Tibial nerve (tissue), 4 donors: Measurements from ENCODE around the gene FLVCR2. TPM values are rescaled to one million over a fixed set of nuclear protein-coding genes. Genes with fewer than 3 reads are reported as not detected.

Experiments used
- DNase-seq, 2 donors: peaks; one replicate each; pipeline ENCODE4 v3.0.0-alpha.2; 2019; ENCODE audit warnings: low spot score in 2 of 2
- H3K27ac ChIP-seq, 4 donors: fragments of 200-600 bp; sonication (generic) in 3 of 4; one replicate each; pipeline ENCODE4 v1.5.1; 2017 to 2019; ENCODE audit warnings: mild to moderate bottlenecking in 1 of 4
- H3K27me3 ChIP-seq, 2 donors: fragments of 200-600 bp; sonication (generic) in 1 of 2; one replicate each; pipeline versions ENCODE4 v1.5.1 to v1.6.0; 2017 to 2019
- H3K36me3 ChIP-seq, 3 donors: fragments of 200-600 bp; sonication (generic); one replicate each; pipeline ENCODE4 v1.5.1; 2018 to 2019
- H3K4me1 ChIP-seq, 4 donors: fragments of 200-600 bp; sonication (generic) in 3 of 4; one replicate each; pipeline ENCODE4 v1.5.1; 2017 to 2019
- H3K4me3 ChIP-seq, 4 donors: fragments of 200-600 bp; sonication (generic) in 3 of 4; one replicate each; pipeline ENCODE4 v1.5.1; 2017 to 2019; ENCODE audit warnings: mild to moderate bottlenecking in 1 of 4, moderate library complexity in 1 of 4
- H3K9me3 ChIP-seq, 4 donors: fragments of 200-600 bp; sonication (generic) in 3 of 4; one replicate each; pipeline ENCODE4 v1.5.1; 2017 to 2019
- CTCF ChIP-seq, 5 experiments: fragments of 200-600 bp in 3 of 5; fragments of 450-650 bp in 2 of 5; sonication (generic) in 3 of 5; IDR thresholded peaks; one replicate each; pipeline ENCODE4 v1.5.1; 2016 to 2019; ENCODE audit warnings: antibody characterized with exemption in 5 of 5, mild to moderate bottlenecking in 3 of 5, moderate library complexity in 2 of 5
- EP300 ChIP-seq, 2 donors: sonication (generic); formaldehyde crosslinking; IDR thresholded peaks; one replicate each; pipeline ENCODE4 v1.6.1; 2017; ENCODE audit warnings: antibody characterized with exemption in 2 of 2, mild to moderate bottlenecking in 1 of 2
- POLR2A ChIP-seq, 2 donors: fragments of 450-650 bp; IDR thresholded peaks; one replicate each; pipeline ENCODE4 v1.6.1; 2017; ENCODE audit warnings: antibody characterized with exemption in 2 of 2, mild to moderate bottlenecking in 2 of 2, moderate library complexity in 2 of 2
- WGBS, 2 donors: methylation state at CpG; one replicate each; pipeline ENCODE4 v1.1.5; 2018; 5-methylcytosine and 5-hydroxymethylcytosine counted together
- total RNA-seq, 4 donors: library from RNA; depleted of rRNA; stranded (reverse); fragments of >200 nt; gene quantifications; one replicate each; pipeline ENCODE4 v1.1.0, GENCODE V29; 2016

Gene FLVCR2, protein sequence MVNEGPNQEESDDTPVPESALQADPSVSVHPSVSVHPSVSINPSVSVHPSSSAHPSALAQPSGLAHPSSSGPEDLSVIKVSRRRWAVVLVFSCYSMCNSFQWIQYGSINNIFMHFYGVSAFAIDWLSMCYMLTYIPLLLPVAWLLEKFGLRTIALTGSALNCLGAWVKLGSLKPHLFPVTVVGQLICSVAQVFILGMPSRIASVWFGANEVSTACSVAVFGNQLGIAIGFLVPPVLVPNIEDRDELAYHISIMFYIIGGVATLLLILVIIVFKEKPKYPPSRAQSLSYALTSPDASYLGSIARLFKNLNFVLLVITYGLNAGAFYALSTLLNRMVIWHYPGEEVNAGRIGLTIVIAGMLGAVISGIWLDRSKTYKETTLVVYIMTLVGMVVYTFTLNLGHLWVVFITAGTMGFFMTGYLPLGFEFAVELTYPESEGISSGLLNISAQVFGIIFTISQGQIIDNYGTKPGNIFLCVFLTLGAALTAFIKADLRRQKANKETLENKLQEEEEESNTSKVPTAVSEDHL
- total RNA-seq: 10 to 100 TPM; 65.9 to 86.1 (median 74.4) TPM

DNA sequence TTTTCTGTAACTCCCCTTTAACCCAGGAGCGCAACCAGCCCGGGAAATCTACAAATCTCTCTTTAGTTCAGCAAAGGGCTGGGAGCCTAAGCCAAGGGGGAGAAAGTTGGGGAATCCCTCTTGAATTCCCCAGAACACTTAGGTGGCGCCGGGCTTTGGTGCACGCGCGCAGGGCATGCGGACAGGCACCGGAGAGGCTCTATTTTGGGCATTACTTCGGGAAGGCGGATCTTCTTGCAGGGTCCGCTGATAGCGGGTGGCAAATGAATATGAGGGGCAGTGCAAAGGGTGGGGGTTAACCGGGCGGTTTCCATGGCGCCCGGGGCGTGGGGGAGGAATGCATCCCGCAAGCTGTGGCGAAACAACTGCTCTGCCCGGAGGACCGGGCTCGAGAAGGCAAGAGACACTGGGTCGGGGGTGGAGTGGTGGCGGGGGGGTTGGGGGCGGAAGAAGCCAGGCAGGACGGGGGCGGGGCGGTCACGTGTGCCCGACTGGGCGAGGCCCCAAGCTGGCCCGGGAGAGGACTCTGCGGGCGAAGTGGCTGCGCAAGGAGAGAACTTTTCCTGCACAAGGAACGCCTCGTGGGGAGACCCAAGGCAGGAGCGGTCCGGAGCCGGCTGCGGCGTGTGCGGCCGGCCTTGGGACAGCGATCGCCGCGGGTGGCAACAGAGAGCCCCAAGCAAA is at the start of gene FLVCR2:
FLVCR2 (plus strand) TSS at position 519 of the 684 bp plus-strand sequence. CDS start 353 bp downstream, outside the sequence.
- Histone ChIP-seq H3K4me1 (peaks cover 0 to 31% (median 18%) of the 10 kb centered on the region in 4 donors), H3K27me3 (no peaks in the 10 kb centered on the region), H3K27ac (peak within 1 kb of the TSS; percentile 77 to 88 (median 86)), H3K4me3 (peak within 1 kb of the TSS; percentile 66 to 70 (median 68)), H3K36me3 (no peaks in the 10 kb centered on the region), H3K9me3 (no peaks in the 10 kb centered on the region)
- DNase-seq: peak; percentile 76 to 80
- TF ChIP-seq EP300 (IDR thresholded peaks at IDR 0.05): peak; percentile 39 to 83
- TF ChIP-seq POLR2A (IDR thresholded peaks at IDR 0.05): peak; percentile 52 to 69
- no peak for TF ChIP-seq CTCF (IDR thresholded peaks at IDR 0.05)
- 0 to 2% methylated on average over 39 to 43 of the region's 49 CpGs for WGBS, 2 donors

DNA sequence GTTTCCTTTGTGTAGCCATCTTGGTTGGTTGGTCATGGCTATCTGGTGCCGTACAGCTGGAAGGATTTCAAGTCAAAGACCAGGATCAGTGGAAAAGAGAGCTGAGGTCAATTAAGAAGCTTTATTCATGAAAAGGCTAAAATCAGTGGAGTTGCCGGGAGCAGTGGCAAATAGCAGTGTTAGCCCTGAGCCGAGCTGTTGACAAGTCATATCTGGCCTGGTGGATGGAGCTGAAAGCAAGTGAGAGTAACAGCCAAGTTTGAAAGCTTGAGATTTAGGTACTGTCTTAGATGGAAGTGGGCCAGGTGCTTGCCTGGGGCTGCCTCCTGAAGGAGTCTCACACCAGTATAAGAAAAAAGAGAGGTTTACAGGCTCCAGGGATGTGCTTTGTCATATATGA is 47.2 kb upstream of the FLVCR2 start:
- H3K4me1 ChIP-seq: peaks cover 0 to 6% (median 0%) of the 10 kb centered on the region in 4 donors
- H3K27me3 ChIP-seq: no peaks in the 10 kb centered on the region
- H3K9me3 ChIP-seq: no peaks in the 10 kb centered on the region
- H3K27ac ChIP-seq: no peak overlapping the region
- TF ChIP-seq CTCF (IDR thresholded peaks at IDR 0.05) (no peak), POLR2A (IDR thresholded peaks at IDR 0.05) (no peak), EP300 (IDR thresholded peaks at IDR 0.05) (no peak)
- no peak overlapping the region for H3K4me3 ChIP-seq
- no peaks in the 10 kb centered on the region for H3K36me3 ChIP-seq
- peak in 1 of 2 donors; percentile 3 for DNase-seq
- 88 to 93% methylated on average over 3 of the region's 3 CpGs for WGBS, 2 donors

- Histone ChIP-seq H3K9me3 (no peaks in the 10 kb centered on the region), H3K4me3 (no peak overlapping the region), H3K36me3 (no peaks in the 10 kb centered on the region), H3K27me3 (no peaks in the 10 kb centered on the region), H3K27ac (no peak overlapping the region), H3K4me1 (peaks cover 0 to 12% (median 1%) of the 10 kb centered on the region in 4 donors)
- 66 to 81% methylated on average over 5 of the region's 5 CpGs for WGBS, 2 donors
- DNase-seq: no peak
- no peak for TF ChIP-seq CTCF (IDR thresholded peaks at IDR 0.05)
- TF ChIP-seq EP300 (IDR thresholded peaks at IDR 0.05): no peak
- no peak for TF ChIP-seq POLR2A (IDR thresholded peaks at IDR 0.05)
These were observed 46.6 kb upstream of the FLVCR2 start for GRCh38 chr14:75531660-75532317.

DNA sequence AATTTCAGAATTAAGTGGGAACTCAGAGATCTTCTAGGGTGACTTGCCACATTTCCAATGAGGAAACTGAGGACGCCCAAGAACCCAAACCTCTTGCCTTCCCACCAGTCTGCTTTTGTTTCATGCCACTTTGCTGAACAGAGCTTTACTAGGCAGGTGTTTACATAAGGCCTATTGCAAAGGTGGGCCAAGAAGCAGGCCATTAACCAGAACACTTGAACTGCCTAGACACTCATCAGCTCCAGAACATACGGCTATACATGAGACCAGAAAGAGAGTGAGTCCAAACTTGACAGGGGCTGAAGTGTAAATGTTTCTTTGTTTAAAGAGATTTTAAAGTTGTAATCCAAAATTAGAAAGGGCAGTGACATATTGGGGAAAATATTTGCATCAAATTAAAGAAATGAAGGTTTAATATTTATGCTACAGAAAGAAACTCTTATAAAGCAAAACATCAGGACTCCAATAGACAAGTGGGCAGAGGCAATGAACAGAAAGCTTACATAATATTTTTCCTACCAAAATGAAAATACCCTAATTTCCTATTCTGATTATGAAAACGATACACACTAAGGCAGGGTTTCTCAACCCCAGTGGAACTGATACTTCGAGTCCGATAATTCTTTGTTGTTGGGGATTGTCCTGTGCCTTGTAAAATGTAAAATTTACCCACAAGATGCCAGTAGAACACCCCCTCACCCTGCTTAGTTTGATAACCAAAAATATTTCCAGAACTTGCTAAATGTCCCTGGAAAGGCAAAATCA is 44.4 kb upstream of the FLVCR2 start:
- no peaks in the 10 kb centered on the region for H3K27me3 ChIP-seq
- TF ChIP-seq EP300 (IDR thresholded peaks at IDR 0.05): no peak
- no peak for TF ChIP-seq CTCF (IDR thresholded peaks at IDR 0.05)
- TF ChIP-seq POLR2A (IDR thresholded peaks at IDR 0.05): no peak
- no peak overlapping the region for H3K4me3 ChIP-seq
- peak overlapping the region in 1 of 4 donors; percentile 16 for H3K27ac ChIP-seq
- H3K9me3 ChIP-seq: no peaks in the 10 kb centered on the region
- no peaks in the 10 kb centered on the region for H3K36me3 ChIP-seq
- no peak for DNase-seq
- H3K4me1 ChIP-seq: peaks cover 0 to 18% (median 2%) of the 10 kb centered on the region in 4 donors
- WGBS, 2 donors: 76 to 81% methylated on average over 5 of the region's 5 CpGs
